SK-N-SH (cell line): ENCODE data around the gene LINGO4. TPM values are rescaled to one million over a fixed set of nuclear protein-coding genes. Genes with fewer than 3 reads are reported as not detected.

Source experiments
- CTCF ChIA-PET: fragments of 300-600, 350-600 bp; formaldehyde crosslinking; extraction: SDS; loops from one replicate; lab custom pipeline; 2021; lab: Yijun Ruan, JAX
- POLR2A ChIA-PET: fragments of 350-600 bp; sonication (Branson Sonifier 250); formaldehyde crosslinking; extraction: SDS; loops from one replicate; lab custom pipeline; 2020; ENCODE audit warnings: antibody characterized with exemption, inconsistent platforms; lab: Yijun Ruan, JAX
- DNase-seq: peaks from one replicate; pipeline ENCODE4 v3.0.0; 2012
- H2AFZ ChIP-seq: fragments of 200-600 bp; sonication (generic); 2 replicates; pipeline ENCODE4 v1.8.1; 2016; ENCODE audit warnings: antibody characterized with exemption, mild to moderate bottlenecking, low read depth
- H3F3A ChIP-seq: fragments of 200-600 bp; sonication (generic); replicated peaks from 2 replicates; pipeline ENCODE3; 2016; ENCODE audit warnings: antibody characterized with exemption, mild to moderate bottlenecking; ENCODE audit not compliant: insufficient read depth
- H3K27ac ChIP-seq, 2 experiments: fragments of 200-500 bp in 1 of 2; fragments of 200-600 bp in 1 of 2; sonication (Bioruptor generic) in 1 of 2; sonication (generic), shearing (Covaris generic) in 1 of 2; 2 replicates each; pipeline versions ENCODE4 v1.5.1 to v1.6.1; 2014 to 2016; ENCODE audit warnings: low read depth in 2 of 2, inconsistent platforms in 1 of 2, low read length in 1 of 2, mild to moderate bottlenecking in 1 of 2, mixed read lengths in 1 of 2
- H3K27me3 ChIP-seq: fragments of 200-600 bp; sonication (generic), shearing (Covaris generic); 2 replicates; pipeline ENCODE4 v1.6.1; 2016; ENCODE audit warnings: mixed run types; ENCODE audit not compliant: insufficient read depth
- H3K36me3 ChIP-seq, 2 experiments: fragments of 200-500 bp in 1 of 2; fragments of 200-600 bp in 1 of 2; sonication (Bioruptor generic) in 1 of 2; sonication (generic) in 1 of 2; replicated peaks in 1 of 2; 2 replicates each; pipeline versions ENCODE3 to v1.5.1; 2014 to 2016; ENCODE audit warnings: low read length in 1 of 2, mild to moderate bottlenecking in 1 of 2; ENCODE audit not compliant: insufficient read depth in 2 of 2, control insufficient read depth in 1 of 2
- H3K4me1 ChIP-seq, 2 experiments: fragments of 200-500 bp in 1 of 2; fragments of 200-600 bp in 1 of 2; sonication (Bioruptor generic) in 1 of 2; sonication (generic), shearing (Covaris generic) in 1 of 2; 2 replicates each; pipeline versions ENCODE4 v1.5.1 to v1.6.1; 2014 to 2016; ENCODE audit warnings: low read depth in 1 of 2, low read length in 1 of 2, mixed run types in 1 of 2; ENCODE audit not compliant: insufficient read depth in 2 of 2, control insufficient read depth in 1 of 2
- H3K4me2 ChIP-seq: fragments of 200-600 bp; sonication (generic), shearing (Covaris generic); 2 replicates; pipeline ENCODE4 v1.6.1; 2017; ENCODE audit warnings: mixed run types
- H3K4me3 ChIP-seq, 2 experiments: fragments of 200-500 bp in 1 of 2; fragments of 200-600 bp in 1 of 2; sonication (Bioruptor generic) in 1 of 2; sonication (generic), shearing (Covaris generic) in 1 of 2; 2 replicates each; pipeline versions ENCODE4 v1.5.1 to v1.8.1; 2014 to 2016; ENCODE audit warnings: low read depth in 2 of 2, inconsistent platforms in 1 of 2, low read length in 1 of 2, mild to moderate bottlenecking in 1 of 2, mixed read lengths in 1 of 2, moderate library complexity in 1 of 2
- H3K79me2 ChIP-seq: fragments of 200-600 bp; sonication (generic); 2 replicates; pipeline ENCODE4 v1.8.1; 2017; ENCODE audit warnings: mild to moderate bottlenecking; ENCODE audit not compliant: insufficient read depth
- H3K9ac ChIP-seq: fragments of 200-600 bp; sonication (generic); 2 replicates; pipeline ENCODE4 v1.6.1; 2017; ENCODE audit warnings: mixed run types
- H3K9me2 ChIP-seq: fragments of 200-600 bp; sonication (generic); 2 replicates; pipeline ENCODE4 v1.6.1; 2017; ENCODE audit warnings: mixed run types
- H3K9me3 ChIP-seq: fragments of 200-600 bp; sonication (generic); 2 replicates; pipeline ENCODE4 v1.6.1; 2017; ENCODE audit warnings: mixed run types, mild to moderate bottlenecking, moderate library complexity
- H4K20me1 ChIP-seq: fragments of 200-600 bp; sonication (generic); 2 replicates; pipeline ENCODE4 v1.6.1; 2017; ENCODE audit warnings: mild to moderate bottlenecking, mixed run types; ENCODE audit not compliant: insufficient read depth
- CHD2 ChIP-seq: fragments of 150-350 bp; IDR thresholded peaks from 2 replicates; pipeline ENCODE4 v1.6.1; 2018; ENCODE audit warnings: low read length; ENCODE audit not compliant: partially characterized antibody
- ELF1 ChIP-seq: IDR thresholded peaks from 2 replicates; pipeline ENCODE4 v1.4.0; 2012
- FOSL2 ChIP-seq: IDR thresholded peaks from 2 replicates; pipeline ENCODE4 v1.4.0; 2012; ENCODE audit warnings: low read depth, mild to moderate bottlenecking, moderate library complexity, borderline replicate concordance
- GATA2 ChIP-seq: sonication (generic); formaldehyde crosslinking; IDR thresholded peaks from 2 replicates; pipeline ENCODE4 v1.5.0; 2020; ENCODE audit warnings: mild to moderate bottlenecking, missing genetic modification reagents
- MEF2A ChIP-seq: IDR thresholded peaks from 2 replicates; pipeline ENCODE4 v1.4.0; 2012; ENCODE audit warnings: low read depth, borderline replicate concordance
- POLR2AphosphoS5 ChIP-seq: IDR thresholded peaks from 2 replicates; pipeline ENCODE4 v1.6.1; 2012; ENCODE audit warnings: low read depth, low read length
- SMC3 ChIP-seq: IDR thresholded peaks from 2 replicates; pipeline ENCODE4 v1.6.1; 2012; ENCODE audit warnings: low read depth, low read length, improper control_type of control experiment
- TAF1 ChIP-seq: IDR thresholded peaks from 2 replicates; pipeline ENCODE4 v1.6.1; 2012; ENCODE audit warnings: low read depth, mild to moderate bottlenecking, low read length, moderate library complexity, borderline replicate concordance
- TEAD4 ChIP-seq: IDR thresholded peaks from 2 replicates; pipeline ENCODE4 v1.4.0; 2012; ENCODE audit warnings: mild to moderate bottlenecking, borderline replicate concordance; ENCODE audit not compliant: insufficient read depth
- WGBS: methylation state at CpG from one replicate; pipeline ENCODE4 v1.1.6; 2017; ENCODE audit warnings: low lambda C conversion rate; 5-methylcytosine and 5-hydroxymethylcytosine counted together
- polyA plus RNA-seq, 3 experiments: library from polyadenylated mRNA; depleted of rRNA; stranded (reverse); fragments of >200 nt; gene quantifications; 2 replicates each; pipeline ENCODE4 v1.2.3, GENCODE V29; 2012
- TF ChIP-seq, protein P1 (sequence below): IDR thresholded peaks from 2 replicates; pipeline ENCODE4 v1.6.1; 2012; ENCODE audit warnings: mild to moderate bottlenecking, low read depth, low read length, moderate library complexity
- TF ChIP-seq, protein P2 (sequence below): IDR thresholded peaks from 2 replicates; pipeline ENCODE4 v1.4.0; 2012; ENCODE audit warnings: low read depth, borderline replicate concordance
- TF ChIP-seq, protein P3 (sequence below): fragments of 200-600 bp; sonication (generic); IDR thresholded peaks from 2 replicates; pipeline ENCODE4 v1.6.1; 2017; ENCODE audit warnings: antibody characterized with exemption, mild to moderate bottlenecking, moderate library complexity
- TF ChIP-seq, protein P4 (sequence below): fragments of 150-350 bp; IDR thresholded peaks from 2 replicates; pipeline ENCODE4 v1.6.1; 2017; ENCODE audit warnings: antibody characterized with exemption, low read length, low read depth, borderline replicate concordance
- TF ChIP-seq, protein P5 (sequence below): IDR thresholded peaks from 2 replicates; pipeline ENCODE4; 2012

Gene LINGO4
- polyA plus RNA-seq, 1 of the 3 experiments (the other 2 are of a cell fraction): not detected

DNA sequence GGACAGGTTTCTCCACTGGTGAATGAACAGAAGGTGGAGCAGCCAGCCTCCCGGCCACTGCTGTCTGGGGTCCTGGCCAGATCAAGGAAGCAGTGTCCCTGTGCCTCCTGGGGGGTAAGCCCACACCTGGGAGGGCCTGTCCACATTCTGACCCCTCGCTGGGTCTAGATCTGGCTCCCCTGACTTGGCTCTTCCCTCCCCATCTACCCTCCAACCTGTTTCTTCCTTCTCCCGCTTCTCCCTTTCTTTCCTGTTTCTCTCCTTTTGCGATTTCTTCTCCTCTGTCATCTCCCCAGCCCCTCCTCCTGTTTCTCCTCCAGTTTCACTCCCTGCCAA, 26.0 kb upstream of the LINGO4 start:
- H3K4me3 ChIP-seq: no peak overlapping the region
- no peaks in the 10 kb centered on the region for H3K79me2 ChIP-seq
- no peak overlapping the region for H3K27ac ChIP-seq
- WGBS: 85% methylated on average over 3 of the region's 4 CpGs
- H2AFZ ChIP-seq: no peak overlapping the region
- no peak for TF ChIP-seq FOSL2
- no peak for TF ChIP-seq GATA2 (CRISPR knock-in tag)
- TF ChIP-seq, protein P1, sequence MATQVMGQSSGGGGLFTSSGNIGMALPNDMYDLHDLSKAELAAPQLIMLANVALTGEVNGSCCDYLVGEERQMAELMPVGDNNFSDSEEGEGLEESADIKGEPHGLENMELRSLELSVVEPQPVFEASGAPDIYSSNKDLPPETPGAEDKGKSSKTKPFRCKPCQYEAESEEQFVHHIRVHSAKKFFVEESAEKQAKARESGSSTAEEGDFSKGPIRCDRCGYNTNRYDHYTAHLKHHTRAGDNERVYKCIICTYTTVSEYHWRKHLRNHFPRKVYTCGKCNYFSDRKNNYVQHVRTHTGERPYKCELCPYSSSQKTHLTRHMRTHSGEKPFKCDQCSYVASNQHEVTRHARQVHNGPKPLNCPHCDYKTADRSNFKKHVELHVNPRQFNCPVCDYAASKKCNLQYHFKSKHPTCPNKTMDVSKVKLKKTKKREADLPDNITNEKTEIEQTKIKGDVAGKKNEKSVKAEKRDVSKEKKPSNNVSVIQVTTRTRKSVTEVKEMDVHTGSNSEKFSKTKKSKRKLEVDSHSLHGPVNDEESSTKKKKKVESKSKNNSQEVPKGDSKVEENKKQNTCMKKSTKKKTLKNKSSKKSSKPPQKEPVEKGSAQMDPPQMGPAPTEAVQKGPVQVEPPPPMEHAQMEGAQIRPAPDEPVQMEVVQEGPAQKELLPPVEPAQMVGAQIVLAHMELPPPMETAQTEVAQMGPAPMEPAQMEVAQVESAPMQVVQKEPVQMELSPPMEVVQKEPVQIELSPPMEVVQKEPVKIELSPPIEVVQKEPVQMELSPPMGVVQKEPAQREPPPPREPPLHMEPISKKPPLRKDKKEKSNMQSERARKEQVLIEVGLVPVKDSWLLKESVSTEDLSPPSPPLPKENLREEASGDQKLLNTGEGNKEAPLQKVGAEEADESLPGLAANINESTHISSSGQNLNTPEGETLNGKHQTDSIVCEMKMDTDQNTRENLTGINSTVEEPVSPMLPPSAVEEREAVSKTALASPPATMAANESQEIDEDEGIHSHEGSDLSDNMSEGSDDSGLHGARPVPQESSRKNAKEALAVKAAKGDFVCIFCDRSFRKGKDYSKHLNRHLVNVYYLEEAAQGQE: no peak
- no peak for TF ChIP-seq ELF1
- no peak for TF ChIP-seq SMC3
- no peak for TF ChIP-seq MEF2A
- TF ChIP-seq, protein P2, sequence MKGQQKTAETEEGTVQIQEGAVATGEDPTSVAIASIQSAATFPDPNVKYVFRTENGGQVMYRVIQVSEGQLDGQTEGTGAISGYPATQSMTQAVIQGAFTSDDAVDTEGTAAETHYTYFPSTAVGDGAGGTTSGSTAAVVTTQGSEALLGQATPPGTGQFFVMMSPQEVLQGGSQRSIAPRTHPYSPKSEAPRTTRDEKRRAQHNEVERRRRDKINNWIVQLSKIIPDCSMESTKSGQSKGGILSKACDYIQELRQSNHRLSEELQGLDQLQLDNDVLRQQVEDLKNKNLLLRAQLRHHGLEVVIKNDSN: no peak
- no peak for TF ChIP-seq CHD2
- TF ChIP-seq, protein P3, sequence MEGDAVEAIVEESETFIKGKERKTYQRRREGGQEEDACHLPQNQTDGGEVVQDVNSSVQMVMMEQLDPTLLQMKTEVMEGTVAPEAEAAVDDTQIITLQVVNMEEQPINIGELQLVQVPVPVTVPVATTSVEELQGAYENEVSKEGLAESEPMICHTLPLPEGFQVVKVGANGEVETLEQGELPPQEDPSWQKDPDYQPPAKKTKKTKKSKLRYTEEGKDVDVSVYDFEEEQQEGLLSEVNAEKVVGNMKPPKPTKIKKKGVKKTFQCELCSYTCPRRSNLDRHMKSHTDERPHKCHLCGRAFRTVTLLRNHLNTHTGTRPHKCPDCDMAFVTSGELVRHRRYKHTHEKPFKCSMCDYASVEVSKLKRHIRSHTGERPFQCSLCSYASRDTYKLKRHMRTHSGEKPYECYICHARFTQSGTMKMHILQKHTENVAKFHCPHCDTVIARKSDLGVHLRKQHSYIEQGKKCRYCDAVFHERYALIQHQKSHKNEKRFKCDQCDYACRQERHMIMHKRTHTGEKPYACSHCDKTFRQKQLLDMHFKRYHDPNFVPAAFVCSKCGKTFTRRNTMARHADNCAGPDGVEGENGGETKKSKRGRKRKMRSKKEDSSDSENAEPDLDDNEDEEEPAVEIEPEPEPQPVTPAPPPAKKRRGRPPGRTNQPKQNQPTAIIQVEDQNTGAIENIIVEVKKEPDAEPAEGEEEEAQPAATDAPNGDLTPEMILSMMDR: no peak
- TF ChIP-seq, all 33 proteins: peak for 0
- H4K20me1 ChIP-seq: no peaks in the 10 kb centered on the region
- H3F3A ChIP-seq: no peaks in the 10 kb centered on the region
- POLR2A ChIA-PET: no interaction called here
- CTCF ChIA-PET: interaction anchor here (1.0 to 1.2 kb wide), 2 partner anchors 97 to 116 kb away, joined by 3 to 4 read pairs; no protein-coding TSS in a partner anchor
- no peak overlapping the region for H3K4me2 ChIP-seq
- no peaks in the 10 kb centered on the region for H3K36me3 ChIP-seq
- H3K4me1 ChIP-seq: peaks cover 0 to 39% of the 10 kb centered on the region in 2 experiments; a peak in 1 of 4 replicates
- no peaks in the 10 kb centered on the region for H3K9me2 ChIP-seq
- H3K27me3 ChIP-seq: no peaks in the 10 kb centered on the region
- H3K9ac ChIP-seq: no peak overlapping the region
- no peaks in the 10 kb centered on the region for H3K9me3 ChIP-seq
- DNase-seq: no peak

DNA sequence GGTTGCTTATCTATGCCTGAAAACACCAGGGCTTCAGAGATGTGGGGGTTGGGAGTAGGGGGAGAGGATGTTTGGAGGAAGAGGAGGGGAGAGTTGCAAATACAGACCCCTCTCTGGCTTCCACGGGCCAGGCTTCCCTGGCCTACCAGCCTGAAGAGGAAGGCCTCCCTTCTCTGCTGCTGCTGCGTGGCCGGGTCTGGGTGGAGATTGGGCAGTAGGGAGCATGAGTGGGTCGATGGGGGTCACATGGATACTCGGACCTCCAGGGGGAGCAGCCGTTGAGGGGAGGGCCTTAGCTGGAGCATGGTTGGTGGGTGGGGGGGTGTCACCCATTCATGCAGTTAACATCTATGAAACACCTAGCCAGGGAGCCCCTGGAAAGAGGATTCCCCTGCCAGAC, 24.8 kb upstream of the LINGO4 start:
- Histone ChIP-seq H3K4me1 (peaks cover 0 to 47% of the 10 kb centered on the region in 2 experiments; a peak in 1 of 4 replicates), H3K9me2 (no peaks in the 10 kb centered on the region), H4K20me1 (no peaks in the 10 kb centered on the region), H3K4me3 (no peak overlapping the region), H3K9me3 (no peaks in the 10 kb centered on the region), H3K27me3 (no peaks in the 10 kb centered on the region), H3K36me3 (no peaks in the 10 kb centered on the region), H3K9ac (no peak overlapping the region), H3F3A (no peaks in the 10 kb centered on the region), H3K79me2 (no peaks in the 10 kb centered on the region), H3K27ac (no peak overlapping the region), H2AFZ (no peak overlapping the region), H3K4me2 (no peak overlapping the region)
- no peak for DNase-seq
- ChIA-PET POLR2A (interaction anchor here (0.6 to 1.0 kb wide), 2 partner anchors 10 to 115 kb away, joined by 3 read pairs; no protein-coding TSS in a partner anchor), CTCF (interaction anchor here (1.2 to 1.5 kb wide), 3 partner anchors 10 to 95 kb away, joined by 3 to 4 read pairs (median 4); no protein-coding TSS in a partner anchor)
- WGBS: 66% methylated on average over 6 of the region's 6 CpGs
- TF ChIP-seq, protein P4, sequence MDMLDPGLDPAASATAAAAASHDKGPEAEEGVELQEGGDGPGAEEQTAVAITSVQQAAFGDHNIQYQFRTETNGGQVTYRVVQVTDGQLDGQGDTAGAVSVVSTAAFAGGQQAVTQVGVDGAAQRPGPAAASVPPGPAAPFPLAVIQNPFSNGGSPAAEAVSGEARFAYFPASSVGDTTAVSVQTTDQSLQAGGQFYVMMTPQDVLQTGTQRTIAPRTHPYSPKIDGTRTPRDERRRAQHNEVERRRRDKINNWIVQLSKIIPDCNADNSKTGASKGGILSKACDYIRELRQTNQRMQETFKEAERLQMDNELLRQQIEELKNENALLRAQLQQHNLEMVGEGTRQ: no peak
- TF ChIP-seq POLR2AphosphoS5: no peak
- TF ChIP-seq TEAD4: no peak
- no peak for TF ChIP-seq TAF1
- TF ChIP-seq, protein P5, sequence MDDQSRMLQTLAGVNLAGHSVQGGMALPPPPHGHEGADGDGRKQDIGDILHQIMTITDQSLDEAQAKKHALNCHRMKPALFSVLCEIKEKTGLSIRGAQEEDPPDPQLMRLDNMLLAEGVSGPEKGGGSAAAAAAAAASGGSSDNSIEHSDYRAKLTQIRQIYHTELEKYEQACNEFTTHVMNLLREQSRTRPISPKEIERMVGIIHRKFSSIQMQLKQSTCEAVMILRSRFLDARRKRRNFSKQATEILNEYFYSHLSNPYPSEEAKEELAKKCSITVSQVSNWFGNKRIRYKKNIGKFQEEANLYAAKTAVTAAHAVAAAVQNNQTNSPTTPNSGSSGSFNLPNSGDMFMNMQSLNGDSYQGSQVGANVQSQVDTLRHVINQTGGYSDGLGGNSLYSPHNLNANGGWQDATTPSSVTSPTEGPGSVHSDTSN: no peak
- TF ChIP-seq, protein P1: no peak
- TF ChIP-seq FOSL2: no peak
